HL-60 (cell line): Measurements from ENCODE around the gene PERM1.

Source experiments
- POLR2AphosphoS5 ChIP-seq: IDR thresholded peaks from 2 replicates; pipeline ENCODE4 v1.6.1; 2012; ENCODE audit warnings: low read depth
- TF ChIP-seq, protein P1 (sequence below): IDR thresholded peaks from one replicate; pipeline ENCODE4 v1.5.1; 2011; ENCODE audit warnings: low read length, control low read depth, inconsistent platforms; ENCODE audit not compliant: insufficient read depth

DNA sequence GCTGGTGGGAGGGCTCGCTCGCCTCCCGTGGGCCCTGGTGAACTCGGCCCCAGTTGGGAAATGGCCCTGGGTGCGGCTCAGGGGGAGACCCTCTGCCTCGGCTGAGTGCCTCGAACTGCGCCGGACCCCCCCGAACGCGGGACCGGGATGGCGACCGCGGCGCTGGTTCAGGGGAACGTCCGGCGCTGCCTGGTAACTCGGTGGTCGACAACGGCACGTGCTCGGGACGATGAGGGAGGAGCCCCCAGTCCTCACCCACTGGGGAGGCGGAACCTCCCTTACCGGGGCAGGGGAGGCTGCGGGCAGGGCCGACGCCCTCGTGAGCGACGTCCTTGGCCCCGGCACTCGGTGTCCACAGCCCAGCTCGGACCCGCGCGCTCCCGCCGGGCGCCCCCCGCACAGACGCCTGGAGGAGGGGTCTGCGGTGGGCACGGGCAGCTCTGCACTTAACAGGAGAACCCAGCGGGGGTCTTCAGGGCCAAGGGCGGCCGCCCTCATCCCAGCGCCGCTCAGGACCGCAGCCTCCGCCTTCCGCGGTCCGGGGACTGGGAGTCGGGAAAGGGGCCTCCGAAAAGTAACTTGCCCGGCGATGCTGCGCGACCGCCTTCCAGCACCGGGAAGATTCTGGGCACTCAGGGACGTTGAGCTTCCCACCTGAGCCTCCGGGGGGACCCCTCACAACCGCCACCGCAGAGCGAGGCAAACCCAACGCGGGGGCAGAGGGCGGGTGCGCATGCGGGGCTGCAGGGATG lies 16.3 kb upstream of the PERM1 start:
- TF ChIP-seq, protein P1, sequence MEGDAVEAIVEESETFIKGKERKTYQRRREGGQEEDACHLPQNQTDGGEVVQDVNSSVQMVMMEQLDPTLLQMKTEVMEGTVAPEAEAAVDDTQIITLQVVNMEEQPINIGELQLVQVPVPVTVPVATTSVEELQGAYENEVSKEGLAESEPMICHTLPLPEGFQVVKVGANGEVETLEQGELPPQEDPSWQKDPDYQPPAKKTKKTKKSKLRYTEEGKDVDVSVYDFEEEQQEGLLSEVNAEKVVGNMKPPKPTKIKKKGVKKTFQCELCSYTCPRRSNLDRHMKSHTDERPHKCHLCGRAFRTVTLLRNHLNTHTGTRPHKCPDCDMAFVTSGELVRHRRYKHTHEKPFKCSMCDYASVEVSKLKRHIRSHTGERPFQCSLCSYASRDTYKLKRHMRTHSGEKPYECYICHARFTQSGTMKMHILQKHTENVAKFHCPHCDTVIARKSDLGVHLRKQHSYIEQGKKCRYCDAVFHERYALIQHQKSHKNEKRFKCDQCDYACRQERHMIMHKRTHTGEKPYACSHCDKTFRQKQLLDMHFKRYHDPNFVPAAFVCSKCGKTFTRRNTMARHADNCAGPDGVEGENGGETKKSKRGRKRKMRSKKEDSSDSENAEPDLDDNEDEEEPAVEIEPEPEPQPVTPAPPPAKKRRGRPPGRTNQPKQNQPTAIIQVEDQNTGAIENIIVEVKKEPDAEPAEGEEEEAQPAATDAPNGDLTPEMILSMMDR, result no peak
- TF ChIP-seq POLR2AphosphoS5, result no peak
